ENCODE results near the gene CAMK1D.

Gene CAMK1D

GRCh38 chr10:12628153-12628552 lies 278.8 kb downstream of the CAMK1D start:
- no peak for DNase-seq (ENCODE audit: low read depth)

DNA sequence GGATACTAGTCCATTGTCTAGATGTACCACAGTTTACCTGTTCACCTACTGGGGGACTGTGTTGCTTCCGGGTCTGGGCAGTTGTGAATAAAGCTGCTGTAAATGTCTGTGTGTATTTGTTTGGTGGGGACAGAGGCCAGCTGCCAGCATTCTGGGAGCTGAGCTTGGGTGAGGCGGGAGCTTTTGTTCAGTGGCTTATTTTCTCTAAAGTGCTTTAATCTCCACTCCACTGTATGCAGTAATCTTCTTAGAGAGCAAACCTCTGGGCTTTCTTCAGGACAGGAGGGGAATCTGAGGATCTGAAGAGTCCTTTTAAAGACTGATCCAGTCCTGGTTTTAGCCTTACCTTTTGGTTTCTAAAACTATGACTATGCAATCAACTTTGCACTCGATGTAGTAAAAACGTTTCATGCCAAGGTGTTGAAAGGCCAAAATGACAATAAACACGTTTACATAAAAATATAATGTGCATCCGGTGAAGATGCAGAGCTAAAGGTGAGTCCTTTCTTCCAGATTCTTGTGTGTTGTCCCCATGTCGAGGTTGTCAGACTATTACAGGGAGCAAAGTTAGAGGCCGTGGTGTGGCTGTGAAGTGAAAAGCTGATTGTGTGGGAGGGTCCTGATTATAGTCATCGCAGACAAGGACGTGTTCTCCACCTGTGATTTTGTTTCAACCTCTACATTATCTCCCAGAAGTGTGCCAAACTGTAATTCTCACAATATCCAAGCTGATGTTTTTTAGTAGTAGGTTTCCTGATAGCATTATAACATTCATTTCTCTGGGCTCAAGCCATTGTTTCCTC lies 279.8 kb downstream of the CAMK1D start:
- no peak for DNase-seq (ENCODE audit: low read depth)

DNA sequence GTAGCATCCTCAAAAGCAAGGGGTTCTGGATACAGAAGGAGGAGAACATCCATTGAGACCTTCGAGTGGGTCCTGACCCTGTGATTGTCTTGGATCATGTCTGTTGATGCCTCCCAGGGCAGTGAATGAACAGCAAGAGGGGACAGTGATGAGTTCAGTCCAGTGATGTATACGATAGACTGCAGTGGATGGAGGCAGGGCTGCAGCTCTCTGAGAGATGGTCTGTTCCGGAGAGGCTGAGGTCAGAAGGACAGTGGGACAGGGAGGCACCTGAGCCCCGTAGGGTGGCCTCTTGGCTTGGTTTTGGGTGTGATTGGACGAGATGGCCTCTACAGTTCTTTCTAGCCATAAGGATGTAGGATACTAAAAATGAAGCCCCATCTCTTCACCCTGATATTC lies 280.4 kb downstream of the CAMK1D start:
- no peak for DNase-seq (ENCODE audit: low read depth)

DNA sequence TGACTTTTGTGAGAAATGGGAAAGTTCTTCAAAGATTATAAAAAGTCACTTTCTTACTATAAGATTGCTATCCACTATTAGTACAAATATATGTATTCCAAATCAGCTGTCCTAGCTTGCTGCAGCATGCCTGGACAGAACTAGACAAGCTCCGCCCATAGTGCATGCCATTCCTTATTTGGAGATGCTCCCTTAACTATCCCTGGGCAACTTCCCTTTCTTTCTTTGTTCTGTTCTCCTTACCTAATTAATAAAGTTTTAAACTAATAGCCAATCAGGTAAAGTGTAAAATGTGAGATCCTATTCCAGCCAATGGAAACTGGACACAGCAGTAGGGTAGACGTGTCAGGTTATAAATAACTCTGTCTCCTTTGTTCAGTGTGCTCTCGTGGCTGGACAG lies 281.9 kb downstream of the CAMK1D start:
- no peak for DNase-seq (ENCODE audit: low read depth)

GRCh38 chr10:12631787-12632562 lies 282.6 kb downstream of the CAMK1D start:
- no peak for DNase-seq (ENCODE audit: low read depth)

DNA sequence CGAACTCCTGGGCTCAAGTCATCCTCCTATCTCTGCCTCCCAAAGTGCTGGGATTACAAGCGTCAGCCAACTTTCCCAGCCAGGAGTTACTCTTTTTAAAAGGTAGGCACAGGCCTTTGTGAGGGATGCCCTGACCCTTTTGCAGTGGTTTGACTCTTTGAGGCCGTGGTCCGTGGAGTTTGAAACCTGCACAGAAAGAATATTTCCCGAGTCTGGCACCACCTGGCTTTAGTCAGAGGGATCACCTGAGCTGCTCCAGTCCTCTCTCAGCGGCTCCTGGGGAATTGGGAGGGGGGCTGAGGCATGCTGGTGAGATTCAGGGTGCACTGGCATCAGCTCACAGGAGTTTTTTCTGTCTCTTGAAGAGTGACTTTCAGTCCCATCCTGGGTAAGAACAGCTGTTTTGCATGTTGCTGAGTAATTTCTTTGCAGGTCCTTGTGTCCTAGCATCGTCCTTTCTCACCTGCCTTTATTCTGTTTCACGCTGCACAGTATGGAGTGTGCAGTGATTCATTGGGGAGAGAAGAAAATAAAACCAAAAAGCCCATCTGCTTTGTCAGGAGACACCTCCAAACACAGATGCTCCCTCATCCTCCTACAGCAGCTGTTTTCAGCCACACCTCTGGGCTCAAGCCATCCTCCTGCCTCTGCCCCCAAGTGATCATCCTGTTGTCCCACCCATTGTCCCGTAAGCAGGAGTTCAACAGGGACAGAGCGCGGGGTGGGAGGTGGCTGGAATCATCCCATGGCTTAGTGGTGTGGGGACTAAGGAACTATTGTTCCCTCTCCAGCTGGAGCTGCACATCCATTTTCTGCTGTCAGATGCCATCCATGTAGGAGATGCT lies 284.7 kb downstream of the CAMK1D start:
- no peak for DNase-seq (ENCODE audit: low read depth)

GRCh38 chr10:12634621-12634931 lies 285.2 kb downstream of the CAMK1D start:
- no peak for DNase-seq (ENCODE audit: low read depth)

DNA sequence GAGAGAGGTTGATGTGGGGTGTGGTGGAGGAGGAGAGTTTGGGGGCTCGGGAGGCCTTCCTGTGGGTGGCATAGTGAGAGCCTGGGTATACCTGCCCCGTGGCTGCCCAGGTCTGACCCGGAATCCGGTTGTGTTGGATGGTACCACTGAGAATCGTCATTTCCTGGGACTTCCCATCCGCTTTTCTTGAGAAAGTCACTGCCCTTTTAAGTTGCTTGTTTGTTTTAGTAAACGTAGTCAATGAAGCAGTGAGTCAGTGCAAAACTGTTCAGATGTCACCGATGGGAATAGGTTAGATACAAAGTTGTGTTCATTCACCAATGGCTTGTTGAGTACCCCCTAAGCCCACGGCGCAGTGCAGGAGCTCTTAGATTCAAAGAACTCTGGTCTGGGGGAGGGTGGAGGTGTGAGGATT lies 285.8 kb downstream of the CAMK1D start:
- DNase-seq (ENCODE audit: low read depth) = no peak

GRCh38 chr10:12636571-12636970 lies 287.2 kb downstream of the CAMK1D start:
- DNase-seq (ENCODE audit: low read depth) = no peak

DNA sequence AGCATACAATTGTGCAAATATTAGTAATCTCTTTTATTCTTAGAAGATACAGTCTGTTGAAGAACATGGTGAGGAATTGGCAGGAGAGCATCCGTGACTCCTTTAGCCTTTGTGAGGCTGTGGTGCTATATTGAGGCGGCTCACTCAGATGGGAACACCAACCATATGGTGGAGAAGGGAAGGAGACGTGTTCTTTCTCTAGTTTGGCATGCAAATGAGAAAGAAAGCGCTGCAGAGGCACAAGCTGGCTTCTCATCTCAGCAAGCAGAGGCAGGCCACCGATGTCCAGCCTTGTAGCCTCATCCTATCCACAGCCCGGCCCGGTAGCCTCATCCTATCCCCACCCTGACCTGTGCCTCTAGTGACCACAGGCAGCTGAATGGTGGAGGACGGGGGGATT lies 288.3 kb downstream of the CAMK1D start:
- no peak for DNase-seq (ENCODE audit: low read depth)

DNA sequence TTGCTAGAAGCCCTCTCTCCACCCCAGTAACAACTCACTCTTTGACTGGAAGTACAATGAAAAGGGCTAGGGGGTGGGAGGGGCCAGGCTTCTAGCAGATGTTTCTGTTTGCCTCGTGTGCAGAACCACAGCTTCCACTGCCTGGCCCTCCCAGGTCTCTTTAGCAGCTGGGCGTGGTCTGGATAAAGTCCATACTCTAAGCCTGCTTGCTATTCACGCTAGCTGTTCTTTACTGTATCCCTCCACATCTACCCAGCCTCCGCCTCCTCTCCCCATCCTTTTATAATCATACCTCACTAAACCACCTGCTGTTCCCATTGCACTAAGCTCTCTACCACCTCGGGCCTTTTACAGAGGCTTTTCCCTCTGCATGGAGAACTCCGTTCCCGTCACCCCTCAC lies 288.8 kb downstream of the CAMK1D start:
- no peak for DNase-seq (ENCODE audit: low read depth)

GRCh38 chr10:12638781-12639180 lies 289.4 kb downstream of the CAMK1D start:
- no peak for DNase-seq (ENCODE audit: low read depth)

GRCh38 chr10:12639996-12640944 lies 290.9 kb downstream of the CAMK1D start:
- no peak for DNase-seq (ENCODE audit: low read depth)

DNA sequence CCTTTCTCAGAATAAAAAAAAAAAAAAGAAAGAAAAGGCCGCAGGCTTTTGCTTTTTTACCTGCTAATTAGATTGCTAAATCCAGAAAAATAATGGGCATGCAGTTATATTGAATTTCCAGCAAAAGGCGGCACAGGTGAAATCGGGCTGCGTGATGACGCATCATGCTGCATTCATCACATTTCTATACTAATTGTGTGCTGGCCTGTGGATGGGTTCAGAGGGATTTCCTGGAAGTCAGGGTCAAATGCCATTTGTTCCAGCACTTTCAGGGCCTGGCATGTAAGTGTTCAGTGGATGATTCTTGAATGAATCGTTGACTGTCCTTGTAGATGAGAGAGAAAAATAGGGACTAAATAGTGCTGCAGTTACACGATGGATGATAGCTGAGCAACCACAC lies 292.7 kb downstream of the CAMK1D start:
- DNase-seq (ENCODE audit: low read depth) = no peak

DNA sequence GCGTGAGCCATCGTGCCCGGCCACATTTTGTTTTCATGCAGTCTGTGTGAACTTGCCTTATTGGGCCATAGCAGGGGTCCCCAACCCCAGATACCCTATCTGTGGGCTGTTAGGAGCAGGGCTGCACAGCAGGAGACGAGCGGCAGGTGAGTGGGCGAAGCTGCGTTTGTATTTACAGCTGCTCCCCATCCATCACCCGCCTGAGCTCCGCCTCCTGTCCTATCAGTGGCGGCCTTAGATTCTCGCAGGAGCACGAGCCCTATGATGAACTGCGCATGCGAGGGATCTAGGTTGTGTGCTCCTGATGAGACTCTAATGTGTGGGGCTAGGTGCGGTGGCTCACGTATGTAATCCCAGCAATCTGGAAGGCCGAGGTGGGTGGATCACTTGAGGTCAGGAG lies 293.9 kb downstream of the CAMK1D start:
- DNase-seq (ENCODE audit: low read depth) = no peak

DNA sequence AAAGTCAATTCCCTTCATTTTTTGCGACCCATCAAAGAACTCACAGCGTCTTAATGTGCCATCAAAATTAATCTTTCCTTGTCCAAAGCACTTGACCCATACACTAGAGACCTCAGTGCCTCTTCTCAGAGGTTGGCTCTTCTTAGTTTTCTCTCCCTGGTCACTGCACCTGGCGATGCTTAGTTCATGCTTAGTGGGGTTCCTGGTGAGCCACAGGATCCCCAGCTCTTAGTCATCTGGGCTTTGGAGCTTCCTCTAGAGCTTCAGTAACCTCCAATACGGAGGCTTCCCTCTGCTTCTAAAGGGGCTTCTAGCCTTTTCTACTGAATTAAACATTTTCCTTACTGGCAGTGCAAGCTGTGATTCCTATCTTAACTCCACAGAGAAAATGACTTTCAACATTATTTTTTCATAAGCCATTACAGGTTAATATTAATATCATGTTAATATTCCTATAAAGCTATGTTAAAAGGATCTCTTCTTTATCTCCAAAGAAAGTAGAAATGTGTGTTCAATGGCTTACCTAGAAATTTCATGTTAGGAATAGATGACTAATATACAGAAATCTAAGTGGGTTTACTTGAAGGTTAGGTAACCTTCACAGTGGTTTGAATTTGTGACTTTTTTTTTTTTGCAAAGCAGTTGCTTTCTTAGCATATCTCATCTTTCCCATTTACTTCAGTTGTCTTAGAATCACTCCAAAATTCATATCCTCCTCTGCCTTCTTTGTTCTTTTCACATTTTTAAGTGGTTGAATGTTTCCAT lies 295.2 kb downstream of the CAMK1D start:
- no peak for DNase-seq (ENCODE audit: low read depth)

DNA sequence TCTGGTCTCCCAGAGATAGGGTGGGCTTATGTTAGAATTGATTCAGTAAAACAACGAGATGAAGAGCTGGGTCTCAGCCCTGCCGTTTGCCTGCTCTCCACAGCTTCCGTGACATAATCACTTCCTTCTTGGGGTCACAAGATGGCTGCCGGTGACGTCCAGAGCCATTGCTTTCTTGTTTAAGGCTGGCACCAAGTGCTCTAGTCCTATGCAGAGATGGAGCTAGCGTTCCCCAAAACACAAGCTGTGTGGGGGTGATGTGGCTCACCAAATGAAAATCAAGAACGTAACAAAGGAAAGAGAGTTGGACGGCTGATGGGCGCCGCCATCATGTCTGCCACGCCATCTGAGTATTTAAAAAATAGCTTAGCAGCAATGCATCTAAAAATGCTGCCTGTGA lies 296.1 kb downstream of the CAMK1D start:
- no peak for DNase-seq (ENCODE audit: low read depth)

- no peak for DNase-seq (ENCODE audit: low read depth)
Measured at GRCh38 chr10:12649012-12649584, 299.8 kb downstream of the CAMK1D start.

GRCh38 chr10:12650122-12650521 lies 300.8 kb downstream of the CAMK1D start:
- no peak for DNase-seq (ENCODE audit: low read depth)

- DNase-seq (ENCODE audit: low read depth) = no peak
Measured at GRCh38 chr10:12650538-12651298, 301.4 kb downstream of the CAMK1D start.

Data from T follicular helper cell (primary cell).